ENCODE measurements around the gene TBC1D22A.

- TF ChIP-seq POLR2A (IDR thresholded peaks at IDR 0.05; ENCODE audit: low read length) (no peak), GATA1 (IDR thresholded peaks at IDR 0.05; ENCODE audit: low read depth, low read length) (no peak)
Observed at GRCh38 chr22:47063606-47064005, 301.2 kb downstream of the TBC1D22A start.
